GM12874 (cell line): ENCODE results near the gene HMX1.

Experiments used
- TF ChIP-seq, protein P1 (sequence below): IDR thresholded peaks from 2 replicates; pipeline ENCODE4 v1.5.1; 2011; ENCODE audit warnings: low read depth, mild to moderate bottlenecking, control low read depth, low read length, moderate library complexity; ENCODE audit not compliant: insufficient read depth

HMX1 gene

DNA sequence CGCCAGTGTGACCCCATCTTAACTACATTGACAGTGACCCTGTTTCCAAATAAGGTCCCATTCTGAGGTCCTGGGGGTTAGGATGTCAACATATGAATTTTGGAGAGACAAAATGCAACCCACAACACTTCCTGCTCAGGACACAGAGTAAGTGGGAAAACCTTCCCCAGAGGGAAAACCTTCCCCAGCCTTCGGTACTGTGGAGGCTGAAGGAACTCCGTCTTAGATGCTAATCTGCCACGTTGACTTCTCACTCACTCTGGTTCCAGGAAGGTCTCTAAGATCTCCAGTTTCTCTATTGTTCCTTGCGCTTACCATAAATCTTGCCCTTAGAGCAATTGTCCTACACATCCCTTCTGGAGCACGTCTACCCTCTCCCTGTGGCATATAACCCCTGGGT, 29.7 kb upstream of the HMX1 start:
- TF ChIP-seq, protein P1, sequence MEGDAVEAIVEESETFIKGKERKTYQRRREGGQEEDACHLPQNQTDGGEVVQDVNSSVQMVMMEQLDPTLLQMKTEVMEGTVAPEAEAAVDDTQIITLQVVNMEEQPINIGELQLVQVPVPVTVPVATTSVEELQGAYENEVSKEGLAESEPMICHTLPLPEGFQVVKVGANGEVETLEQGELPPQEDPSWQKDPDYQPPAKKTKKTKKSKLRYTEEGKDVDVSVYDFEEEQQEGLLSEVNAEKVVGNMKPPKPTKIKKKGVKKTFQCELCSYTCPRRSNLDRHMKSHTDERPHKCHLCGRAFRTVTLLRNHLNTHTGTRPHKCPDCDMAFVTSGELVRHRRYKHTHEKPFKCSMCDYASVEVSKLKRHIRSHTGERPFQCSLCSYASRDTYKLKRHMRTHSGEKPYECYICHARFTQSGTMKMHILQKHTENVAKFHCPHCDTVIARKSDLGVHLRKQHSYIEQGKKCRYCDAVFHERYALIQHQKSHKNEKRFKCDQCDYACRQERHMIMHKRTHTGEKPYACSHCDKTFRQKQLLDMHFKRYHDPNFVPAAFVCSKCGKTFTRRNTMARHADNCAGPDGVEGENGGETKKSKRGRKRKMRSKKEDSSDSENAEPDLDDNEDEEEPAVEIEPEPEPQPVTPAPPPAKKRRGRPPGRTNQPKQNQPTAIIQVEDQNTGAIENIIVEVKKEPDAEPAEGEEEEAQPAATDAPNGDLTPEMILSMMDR = no peak

DNA sequence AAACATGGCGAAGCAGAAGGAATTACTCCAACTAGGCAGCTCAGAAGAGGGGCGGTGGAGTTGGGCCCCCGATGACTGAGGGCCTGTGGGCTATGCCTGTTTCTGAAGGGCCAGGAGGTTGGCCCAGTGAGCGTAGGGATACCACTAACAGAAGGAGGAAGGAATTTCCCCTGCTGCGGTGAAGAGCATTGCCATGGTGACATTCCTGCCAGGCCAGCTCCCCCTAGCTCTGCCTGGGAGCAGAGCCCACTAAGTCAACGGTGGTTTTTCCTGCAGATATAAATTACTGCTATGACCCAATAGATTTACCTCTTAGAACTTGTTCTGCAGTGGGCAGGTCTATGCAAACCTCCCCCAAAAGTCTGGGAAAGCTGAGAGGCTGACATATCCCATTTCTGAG, 28.9 kb upstream of the HMX1 start:
- TF ChIP-seq, protein P1 = no peak

DNA sequence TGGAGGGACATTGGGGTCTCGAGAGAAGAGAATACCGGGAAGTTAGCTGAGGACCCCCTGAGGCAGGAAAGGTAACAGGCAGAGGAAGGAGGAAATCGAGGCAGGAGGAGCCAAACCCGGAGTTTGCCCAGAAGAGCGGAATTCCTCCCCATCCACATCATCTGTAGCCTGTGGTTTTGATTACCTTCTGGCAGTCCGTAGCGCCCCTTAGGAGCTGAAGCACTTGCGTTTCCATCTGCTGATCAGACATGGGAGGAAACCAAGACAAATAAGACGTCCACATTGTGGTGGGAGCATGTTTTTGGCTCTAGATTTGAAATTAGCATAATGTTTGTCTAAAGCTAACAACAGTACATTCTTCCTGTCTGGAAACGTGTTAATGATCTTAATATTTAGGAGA, 26.8 kb upstream of the HMX1 start:
- TF ChIP-seq, protein P1 = no peak

DNA sequence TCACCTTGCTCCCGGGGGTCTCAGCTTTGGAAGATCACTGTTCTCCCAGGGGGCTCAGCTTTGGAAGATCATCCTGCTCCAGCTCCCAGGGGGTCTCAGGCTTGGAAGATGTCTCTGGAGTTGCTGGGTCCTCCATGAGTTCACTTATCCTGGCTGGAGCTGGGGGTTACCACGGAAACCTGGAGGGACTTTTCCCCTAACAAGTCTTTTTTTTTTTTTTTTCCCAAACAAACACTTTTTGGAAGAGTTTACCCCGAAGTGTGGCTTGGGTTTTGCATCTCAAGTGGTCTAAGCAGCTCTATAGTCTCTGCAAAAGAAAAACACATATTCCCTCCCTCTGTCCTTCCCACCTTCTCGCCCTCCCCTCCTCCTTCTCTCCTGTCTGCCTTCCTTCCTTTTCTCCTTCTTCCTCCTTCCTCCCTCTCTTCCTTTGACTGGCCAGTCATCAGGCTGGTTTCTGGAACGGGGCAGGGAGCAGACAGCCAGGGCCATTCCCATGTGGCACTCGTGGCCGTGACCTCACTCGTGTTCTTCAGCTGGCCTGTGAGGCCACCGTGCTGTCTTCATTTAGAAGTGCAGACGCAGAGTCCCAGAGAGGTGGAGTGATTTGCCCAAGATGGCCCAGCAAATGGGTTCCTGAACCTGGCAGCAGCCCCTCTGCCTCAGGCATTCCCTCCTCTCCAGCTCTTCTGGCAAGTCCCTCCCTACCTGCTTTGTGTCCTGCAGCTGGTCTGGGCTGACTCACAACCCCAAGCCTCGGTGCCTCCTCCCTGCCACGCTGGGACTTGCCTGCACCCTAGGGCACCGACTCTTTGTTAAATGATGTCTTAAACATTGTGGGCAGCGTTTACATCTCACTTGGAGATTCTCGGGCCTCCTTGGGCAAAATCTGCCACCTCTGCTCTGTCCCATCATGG, 25.9 kb upstream of the HMX1 start:
- TF ChIP-seq, protein P1 = no peak

DNA sequence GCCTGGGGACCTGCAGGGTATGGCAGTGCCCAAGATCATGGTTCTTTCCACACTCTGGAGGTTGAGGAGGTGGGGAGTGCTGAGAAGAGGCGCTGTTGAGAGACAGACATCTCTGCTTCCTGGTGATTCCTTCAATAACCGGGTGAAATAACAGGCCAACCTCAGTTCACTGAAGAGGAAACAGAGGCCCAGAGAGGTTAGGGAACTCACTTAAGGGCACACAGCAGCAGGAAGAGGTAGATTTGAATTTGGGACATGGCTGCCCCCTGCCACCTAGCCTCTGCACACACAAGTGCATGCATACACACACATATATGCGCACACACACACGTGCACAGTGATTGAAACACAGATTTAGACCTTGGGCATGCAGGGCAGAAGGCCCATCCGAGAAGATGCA, 24.9 kb upstream of the HMX1 start:
- TF ChIP-seq, protein P1 = no peak

DNA sequence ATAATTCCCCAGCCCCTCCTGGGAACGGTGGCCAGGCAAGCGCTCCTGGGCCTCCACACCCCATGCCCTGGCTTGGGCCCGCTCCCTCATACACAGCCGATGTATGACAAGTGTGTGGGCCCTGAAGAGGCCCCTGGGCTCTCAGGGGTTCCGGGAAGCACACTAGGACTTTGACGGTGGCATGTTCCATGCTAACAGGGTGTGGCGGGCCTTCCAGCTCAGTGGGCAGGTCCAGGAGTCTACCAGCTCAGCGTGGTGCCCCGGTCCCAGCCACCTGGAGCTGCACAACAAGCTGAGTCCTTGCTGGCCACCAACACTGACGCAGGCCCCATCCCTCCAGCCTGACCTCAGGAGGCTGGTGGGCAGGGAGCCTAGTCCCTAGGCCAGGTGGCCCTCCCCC, 24.4 kb upstream of the HMX1 start:
- TF ChIP-seq, protein P1 = no peak

DNA sequence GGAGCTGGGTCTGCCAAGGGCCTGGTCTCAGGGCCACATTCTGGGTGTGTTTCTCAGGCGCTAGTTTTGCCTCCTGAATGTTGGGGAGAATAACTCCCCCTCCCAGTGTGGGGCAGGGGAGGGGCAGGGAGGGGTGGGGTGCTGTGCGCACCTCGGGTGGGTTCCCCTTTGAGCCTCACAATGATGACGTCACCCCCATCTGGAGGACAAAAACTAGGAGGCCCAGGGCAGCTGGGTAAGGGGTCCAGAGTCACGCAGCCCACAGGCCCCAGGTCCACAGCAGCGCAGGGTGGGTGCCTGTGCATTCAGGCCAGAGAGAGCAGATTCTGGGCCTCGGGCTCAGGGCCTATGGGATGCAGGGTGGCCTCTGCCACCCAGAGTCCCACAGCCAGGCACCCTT, 23.7 kb upstream of the HMX1 start:
- TF ChIP-seq, protein P1 = no peak
